HCT116 (cell line): ENCODE data around the gene HNRNPU. TPM values are rescaled to one million over a fixed set of nuclear protein-coding genes. Genes with fewer than 3 reads are reported as not detected.

Source experiments
- ATAC-seq: fragments of 200-7000 bp; cut with Tn5 transposase; 2 replicates; pipeline ENCODE4 v1.9.1; 2020; ENCODE audit warnings: mild to moderate bottlenecking, moderate library complexity
- BruUV-seq: library from RNA; stranded (reverse); fragments of 400-500 nt; replicated peaks from 2 replicates; lab custom pipeline; 2021; lab: Mats Ljungman, UMichigan
- CTCF ChIA-PET: fragments of 300-600 bp; sonication (Branson Sonifier 250); formaldehyde crosslinking; loops from one replicate; lab custom pipeline; 2021; ENCODE audit warnings: antibody characterized with exemption; lab: Charles Lee
- POLR2A ChIA-PET: fragments of 300-600, 350-600 bp; sonication (Branson Sonifier 250); formaldehyde crosslinking; loops from one replicate; lab custom pipeline; 2021; ENCODE audit warnings: antibody characterized with exemption; lab: Charles Lee
- RAD21 ChIA-PET, 2 experiments: fragments of 300-600 bp; sonication (Branson Sonifier 250); formaldehyde crosslinking; loops; one replicate each; lab custom pipeline; 2023; ENCODE audit warnings: low total read pairs in 2 of 2; ENCODE audit not compliant: uncharacterized antibody in 2 of 2, unreplicated experiment in 2 of 2, low non-redundant PET in 1 of 2; lab: Charles Lee
- DNase-seq: peaks from one replicate; pipeline ENCODE4 v3.0.0-alpha.2; 2010; ENCODE audit warnings: low read depth, low spot score
- H2AFZ ChIP-seq: fragments of 200-600 bp; shearing (Covaris generic), sonication (generic); 2 replicates; pipeline ENCODE4 v1.6.1; 2017; ENCODE audit warnings: low read depth, mixed run types, mixed read lengths, antibody characterized with exemption, low read length; ENCODE audit not compliant: poor library complexity, severe bottlenecking
- H3K27ac ChIP-seq: 2 replicates; pipeline ENCODE4 v1.5.1; 2012; ENCODE audit warnings: low read depth, low read length
- H3K27me3 ChIP-seq: fragments of 200-600 bp; sonication (generic); 2 replicates; pipeline ENCODE4 v1.6.1; 2016; ENCODE audit warnings: mixed run types, low read length, mixed read lengths; ENCODE audit not compliant: insufficient read depth
- H3K36me3 ChIP-seq, 2 experiments: fragments of 200-500 bp in 1 of 2; fragments of 200-600 bp in 1 of 2; sonication (Bioruptor generic) in 1 of 2; sonication (generic) in 1 of 2; 2 replicates each; pipeline versions ENCODE4 v1.5.1 to v1.6.1; 2014 to 2016; ENCODE audit warnings: low read length in 2 of 2, inconsistent platforms in 1 of 2, mixed read lengths in 1 of 2, mixed run types in 1 of 2; ENCODE audit not compliant: insufficient read depth in 2 of 2, control insufficient read depth in 1 of 2
- H3K4me1 ChIP-seq, 2 experiments: fragments of 200-600 bp in 1 of 2; sonication (generic) in 1 of 2; 2 replicates each; pipeline versions ENCODE4 v1.5.1 to v1.6.1; 2012 to 2017; ENCODE audit warnings: low read length in 2 of 2, inconsistent platforms in 1 of 2, mild to moderate bottlenecking in 1 of 2, mixed read lengths in 1 of 2, mixed run types in 1 of 2, moderate library complexity in 1 of 2; ENCODE audit not compliant: insufficient read depth in 2 of 2, control insufficient read depth in 1 of 2
- H3K4me2 ChIP-seq: fragments of 200-600 bp; sonication (generic); 2 replicates; pipeline ENCODE4 v1.6.1; 2017; ENCODE audit warnings: mixed run types, low read length, mixed read lengths
- H3K4me3 ChIP-seq, 2 experiments: fragments of 200-600 bp in 1 of 2; sonication (generic) in 1 of 2; replicated peaks in 1 of 2; 2 replicates each; pipeline ENCODE4 v1.5.1; 2011 to 2016; ENCODE audit warnings: low read length in 2 of 2, control low read depth in 1 of 2, low read depth in 1 of 2, mild to moderate bottlenecking in 1 of 2, mixed read lengths in 1 of 2, mixed run types in 1 of 2
- H3K79me2 ChIP-seq: fragments of 200-600 bp; sonication (generic); 2 replicates; pipeline ENCODE4 v1.6.1; 2017; ENCODE audit warnings: mild to moderate bottlenecking, mixed run types, low read length, moderate library complexity, mixed read lengths; ENCODE audit not compliant: insufficient read depth
- H3K9ac ChIP-seq: fragments of 200-600 bp; sonication (generic); 2 replicates; pipeline ENCODE4 v1.6.1; 2016; ENCODE audit warnings: low read length, mixed read lengths
- H3K9me2 ChIP-seq: fragments of 200-600 bp; sonication (generic), shearing (Covaris generic); 2 replicates; pipeline ENCODE4 v1.6.1; 2017; ENCODE audit warnings: mixed run types, mild to moderate bottlenecking, moderate library complexity; ENCODE audit not compliant: insufficient read depth
- H3K9me3 ChIP-seq, 2 experiments: fragments of 200-500 bp in 1 of 2; fragments of 200-600 bp in 1 of 2; sonication (Bioruptor generic) in 1 of 2; sonication (generic) in 1 of 2; 2 replicates each; pipeline ENCODE4 v1.6.1; 2014 to 2017; ENCODE audit warnings: low read length in 2 of 2, mixed read lengths in 2 of 2, inconsistent platforms in 1 of 2, low read depth in 1 of 2, mild to moderate bottlenecking in 1 of 2, mixed run types in 1 of 2, moderate library complexity in 1 of 2; ENCODE audit not compliant: control insufficient read depth in 1 of 2, insufficient read depth in 1 of 2
- H4K20me1 ChIP-seq: fragments of 200-600 bp; sonication (generic), shearing (Covaris generic); 2 replicates; pipeline ENCODE4 v1.6.1; 2017; ENCODE audit warnings: mixed run types, mild to moderate bottlenecking, moderate library complexity; ENCODE audit not compliant: insufficient read depth
- ATF3 ChIP-seq: IDR thresholded peaks from 2 replicates; pipeline ENCODE4 v1.6.1; 2012
- CEBPB ChIP-seq: IDR thresholded peaks from 2 replicates; pipeline ENCODE4 v1.6.1; 2012; ENCODE audit warnings: low read depth
- CTCF ChIP-seq, 3 experiments: fragments of 200-600 bp in 1 of 3; sonication (generic) in 1 of 3; IDR thresholded peaks in 2 of 3; conservative IDR thresholded peaks in 1 of 3; 2 replicates each; pipeline ENCODE4 v1.5.1; 2012 to 2017; ENCODE audit warnings: low read depth in 2 of 3, low read length in 2 of 3, antibody characterized with exemption in 1 of 3, borderline replicate concordance in 1 of 3, control low read depth in 1 of 3, mild to moderate bottlenecking in 1 of 3, mixed read lengths in 1 of 3, mixed run types in 1 of 3, moderate library complexity in 1 of 3; ENCODE audit not compliant: insufficient read depth in 1 of 3
- ELF1 ChIP-seq: IDR thresholded peaks from 2 replicates; pipeline ENCODE4 v1.6.1; 2012; ENCODE audit warnings: low read depth, borderline replicate concordance
- EZH2phosphoT487 ChIP-seq: fragments of 200-600 bp; IDR thresholded peaks from 2 replicates; pipeline ENCODE4 v1.6.1; 2018; ENCODE audit warnings: antibody characterized with exemption, borderline replicate concordance
- FOSL1 ChIP-seq: IDR thresholded peaks from 2 replicates; pipeline ENCODE4 v1.6.1; 2012; ENCODE audit warnings: low read depth
- MAX ChIP-seq: IDR thresholded peaks from 2 replicates; pipeline ENCODE4 v1.6.1; 2012
- POLR2AphosphoS5 ChIP-seq: IDR thresholded peaks from 2 replicates; pipeline ENCODE4 v1.6.1; 2011; ENCODE audit warnings: mild to moderate bottlenecking, low read depth, low read length, moderate library complexity
- RAD21 ChIP-seq: IDR thresholded peaks from 2 replicates; pipeline ENCODE4 v1.6.1; 2012; ENCODE audit warnings: low read depth, mild to moderate bottlenecking
- SP1 ChIP-seq: IDR thresholded peaks from 2 replicates; pipeline ENCODE4 v1.6.1; 2012; ENCODE audit warnings: low read depth
- intact Hi-C: fragments of 100-400 bp; cut with micrococcal nuclease; formaldehyde crosslinking; loops from 2 replicates; pipeline ENCODE4 v1.10.0; 2022
- total RNA-seq: library from RNA; stranded (reverse); gene quantifications from one replicate; pipeline ENCODE4 v1.2.1, GENCODE V29; 2021; ENCODE audit not compliant: unreplicated experiment

Gene HNRNPU
- total RNA-seq, 1 experiment from 2014 or later = 424 TPM

GRCh38 chr1:244850896-244851295 is 13.4 kb downstream of the HNRNPU start:
- H2AFZ ChIP-seq = no peak overlapping the region
- H3K27ac ChIP-seq = no peak overlapping the region
- DNase-seq (no peak), ATAC-seq (no peak)
- ChIA-PET POLR2A (interaction anchor here (1.2 to 1.4 kb wide), 2 partner anchors 15 to 16 kb away, joined by 4 to 5 read pairs; partner anchors contain the start of gene COX20), CTCF (interaction anchor here (2.1 kb wide), 1 partner anchor 192 kb away, joined by 7 read pairs; no protein-coding TSS in a partner anchor), RAD21 (no interaction called here)
- no peaks in the 10 kb centered on the region for H3K9me2 ChIP-seq
- no peak for TF ChIP-seq ATF3
- no peak for TF ChIP-seq FOSL1
- no peak for TF ChIP-seq SP1
- TF ChIP-seq RAD21 = no peak
- TF ChIP-seq MAX = no peak
- TF ChIP-seq ELF1 = no peak
- no peak for TF ChIP-seq CTCF (IDR thresholded peaks at IDR 0.05 in 2 of 3, conservative IDR thresholded peaks at IDR 0.05 in 1 of 3; ENCODE audit: borderline replicate concordance in 1 of 3, insufficient read depth in 1 of 3, low read depth in 2 of 3, low read length in 2 of 3)
- no peak for TF ChIP-seq POLR2AphosphoS5
- no peak for TF ChIP-seq CEBPB
- TF ChIP-seq EZH2phosphoT487 = no peak
- no peak overlapping the region for H3K4me3 ChIP-seq
- no peaks in the 10 kb centered on the region for H3K27me3 ChIP-seq
- no peaks in the 10 kb centered on the region for H3K4me1 ChIP-seq
- peaks cover 58% of the 10 kb centered on the region; the same call in 1 of the 2 replicates for H4K20me1 ChIP-seq
- no peak overlapping the region for H3K9ac ChIP-seq
- no peaks in the 10 kb centered on the region for H3K9me3 ChIP-seq
- H3K4me2 ChIP-seq = no peak overlapping the region
- peaks cover 95% of the 10 kb centered on the region for H3K79me2 ChIP-seq
- peaks cover 58 to 77% of the 10 kb centered on the region in 2 experiments for H3K36me3 ChIP-seq
- intact Hi-C loops = no loop called here
- BruUV-seq = no TSS peak
